Measurements from ENCODE around the gene RAB27B.

RAB27B gene

GRCh38 chr18:54924948-54925347 lies 96.7 kb downstream of the RAB27B start:
- no peaks in the 10 kb centered on the region for H3K27me3 ChIP-seq (ENCODE audit: insufficient read depth, poor library complexity, severe bottlenecking)
- TF ChIP-seq SPI1 (IDR thresholded peaks at IDR 0.05; ENCODE audit: borderline replicate concordance, low read depth) (no peak), GABPA (IDR thresholded peaks at IDR 0.05; ENCODE audit: low read depth) (no peak), POLR2AphosphoS5 (IDR thresholded peaks at IDR 0.05; ENCODE audit: low read depth) (no peak), CTCF (IDR thresholded peaks at IDR 0.05; ENCODE audit: insufficient read depth, low read length) (no peak), REST (IDR thresholded peaks at IDR 0.05; ENCODE audit: insufficient replicate concordance, low read depth) (no peak)
- no peak overlapping the region for H3K4me3 ChIP-seq (replicated peaks; ENCODE audit: insufficient read depth, low read length)
- no peak for DNase-seq (ENCODE audit: low read depth in 1 of 2, low spot score in 1 of 2)
- no peak overlapping the region for H3K27ac ChIP-seq (replicated peaks)

- H3K27ac ChIP-seq (replicated peaks): no peak overlapping the region
- TF ChIP-seq GABPA (IDR thresholded peaks at IDR 0.05; ENCODE audit: low read depth) (no peak), REST (IDR thresholded peaks at IDR 0.05; ENCODE audit: insufficient replicate concordance, low read depth) (no peak), POLR2AphosphoS5 (IDR thresholded peaks at IDR 0.05; ENCODE audit: low read depth) (no peak), SPI1 (IDR thresholded peaks at IDR 0.05; ENCODE audit: borderline replicate concordance, low read depth) (no peak), CTCF (IDR thresholded peaks at IDR 0.05; ENCODE audit: insufficient read depth, low read length) (no peak)
- DNase-seq (ENCODE audit: low read depth in 1 of 2, low spot score in 1 of 2): no peak
- H3K4me3 ChIP-seq (replicated peaks; ENCODE audit: insufficient read depth, low read length): no peak overlapping the region
- H3K27me3 ChIP-seq (ENCODE audit: insufficient read depth, poor library complexity, severe bottlenecking): no peaks in the 10 kb centered on the region
Observed at GRCh38 chr18:54926593-54927325, 98.5 kb downstream of the RAB27B start.

- H3K27me3 ChIP-seq (ENCODE audit: insufficient read depth, poor library complexity, severe bottlenecking): no peaks in the 10 kb centered on the region
- no peak overlapping the region for H3K27ac ChIP-seq (replicated peaks)
- no peak overlapping the region for H3K4me3 ChIP-seq (replicated peaks; ENCODE audit: insufficient read depth, low read length)
- DNase-seq (ENCODE audit: low read depth in 1 of 2, low spot score in 1 of 2): no peak
- TF ChIP-seq GABPA (IDR thresholded peaks at IDR 0.05; ENCODE audit: low read depth) (no peak), POLR2AphosphoS5 (IDR thresholded peaks at IDR 0.05; ENCODE audit: low read depth) (no peak), CTCF (IDR thresholded peaks at IDR 0.05; ENCODE audit: insufficient read depth, low read length) (no peak), SPI1 (IDR thresholded peaks at IDR 0.05; ENCODE audit: borderline replicate concordance, low read depth) (no peak), REST (IDR thresholded peaks at IDR 0.05; ENCODE audit: insufficient replicate concordance, low read depth) (no peak)
Observed at GRCh38 chr18:54928236-54928635, 100.0 kb downstream of the RAB27B start.
